Stomach smooth muscle (tissue), 2 donors: ENCODE measurements around the gene NMT1.
A peak's percentile ranks its signal among the peaks of the same experiment; 100 is the strongest.

ENCODE experiments used
- H3K27ac ChIP-seq: one replicate; pipeline ENCODE4 v1.7.0; 2013; ENCODE audit warnings: mild to moderate bottlenecking, low read length, inconsistent platforms
- H3K27me3 ChIP-seq, 2 donors: one replicate each; pipeline ENCODE4 v1.7.0; 2013; ENCODE audit warnings: low read length in 2 of 2; ENCODE audit not compliant: insufficient read depth in 2 of 2, control insufficient read depth in 1 of 2
- H3K36me3 ChIP-seq, 2 donors: one replicate each; pipeline ENCODE4 v1.7.0; 2013; ENCODE audit warnings: low read length in 2 of 2; ENCODE audit not compliant: control insufficient read depth in 2 of 2, insufficient read depth in 2 of 2
- H3K4me1 ChIP-seq: one replicate; pipeline ENCODE4 v1.7.0; 2013; ENCODE audit warnings: low read length; ENCODE audit not compliant: control insufficient read depth, insufficient read depth
- H3K4me3 ChIP-seq, 2 donors: one replicate each; pipeline ENCODE4 v1.7.0; 2013; ENCODE audit warnings: low read length in 2 of 2
- H3K9ac ChIP-seq, 2 donors: one replicate each; pipeline ENCODE4 v1.7.0; 2013; ENCODE audit warnings: low read length in 2 of 2, mild to moderate bottlenecking in 1 of 2
- H3K9me3 ChIP-seq, 2 donors: one replicate each; pipeline ENCODE4 v1.7.0; 2013; ENCODE audit warnings: low read length in 2 of 2; ENCODE audit not compliant: control insufficient read depth in 2 of 2
- donor health status: healthy.
- donor health status: Pancreatic carcinoma.

NMT1 gene

GRCh38 chr17:45096926-45097325 lies 35.8 kb downstream of the NMT1 start:
- Histone ChIP-seq H3K9ac (no peak overlapping the region), H3K27me3 (no peaks in the 10 kb centered on the region), H3K4me3 (no peak overlapping the region), H3K9me3 (no peaks in the 10 kb centered on the region), H3K4me1 (peaks cover 46% of the 10 kb centered on the region), H3K36me3 (peaks cover 37 to 42% of the 10 kb centered on the region in 2 donors), H3K27ac (peak overlapping the region; percentile 31)

- Histone ChIP-seq H3K36me3 (peaks cover 48 to 55% of the 10 kb centered on the region in 2 donors), H3K4me1 (peaks cover 33% of the 10 kb centered on the region), H3K9ac (no peak overlapping the region)
Observed at GRCh38 chr17:45098081-45098868, 37.2 kb downstream of the NMT1 start.

GRCh38 chr17:45098869-45099616 lies 37.9 kb downstream of the NMT1 start:
- Histone ChIP-seq H3K9ac (no peak overlapping the region), H3K27me3 (no peaks in the 10 kb centered on the region), H3K4me3 (no peak overlapping the region), H3K4me1 (peaks cover 25% of the 10 kb centered on the region), H3K27ac (peak overlapping the region; percentile 24), H3K36me3 (peaks cover 56 to 63% of the 10 kb centered on the region in 2 donors), H3K9me3 (no peaks in the 10 kb centered on the region)

More at GRCh38 chr17:45098081-45098868, 37.2 kb downstream of the NMT1 start:
- Histone ChIP-seq H3K4me3 (no peak overlapping the region), H3K27ac (peak overlapping the region; percentile 24), H3K27me3 (no peaks in the 10 kb centered on the region), H3K9me3 (no peaks in the 10 kb centered on the region)

- Histone ChIP-seq H3K9me3 (no peaks in the 10 kb centered on the region), H3K4me3 (no peak overlapping the region), H3K36me3 (peaks cover 69 to 70% of the 10 kb centered on the region in 2 donors), H3K27ac (no peak overlapping the region), H3K9ac (no peak overlapping the region), H3K4me1 (peaks cover 24% of the 10 kb centered on the region), H3K27me3 (no peaks in the 10 kb centered on the region)
Observed at GRCh38 chr17:45101546-45101882, 40.4 kb downstream of the NMT1 start.

GRCh38 chr17:45101883-45102811 lies 41.0 kb downstream of the NMT1 start:
- peaks cover 69 to 71% of the 10 kb centered on the region in 2 donors for H3K36me3 ChIP-seq
- no peak overlapping the region for H3K9ac ChIP-seq

GRCh38 chr17:45102856-45103255 lies 41.7 kb downstream of the NMT1 start:
- no peak overlapping the region for H3K4me3 ChIP-seq
- no peak overlapping the region for H3K9ac ChIP-seq
- H3K4me1 ChIP-seq, result peaks cover 33% of the 10 kb centered on the region
- no peaks in the 10 kb centered on the region for H3K9me3 ChIP-seq
- H3K27me3 ChIP-seq, result no peaks in the 10 kb centered on the region
- peaks cover 66% of the 10 kb centered on the region in 2 donors for H3K36me3 ChIP-seq
- H3K27ac ChIP-seq, result no peak overlapping the region

More at GRCh38 chr17:45101883-45102811, 41.0 kb downstream of the NMT1 start:
- no peaks in the 10 kb centered on the region for H3K27me3 ChIP-seq
- no peak overlapping the region for H3K4me3 ChIP-seq
- peaks cover 30% of the 10 kb centered on the region for H3K4me1 ChIP-seq
- H3K27ac ChIP-seq, result no peak overlapping the region
- H3K9me3 ChIP-seq, result no peaks in the 10 kb centered on the region

- no peaks in the 10 kb centered on the region for H3K9me3 ChIP-seq
- H3K36me3 ChIP-seq, result peaks cover 63 to 64% of the 10 kb centered on the region in 2 donors
- H3K9ac ChIP-seq, result no peak overlapping the region
- H3K4me3 ChIP-seq, result no peak overlapping the region
- H3K27ac ChIP-seq, result no peak overlapping the region
- no peaks in the 10 kb centered on the region for H3K27me3 ChIP-seq
- H3K4me1 ChIP-seq, result peaks cover 34% of the 10 kb centered on the region
Observed at GRCh38 chr17:45103269-45103795, 42.2 kb downstream of the NMT1 start.

- Histone ChIP-seq H3K9me3 (no peaks in the 10 kb centered on the region), H3K27me3 (no peaks in the 10 kb centered on the region), H3K9ac (no peak overlapping the region), H3K4me3 (no peak overlapping the region), H3K36me3 (peaks cover 62 to 63% of the 10 kb centered on the region in 2 donors), H3K4me1 (peaks cover 29% of the 10 kb centered on the region), H3K27ac (no peak overlapping the region)
Observed at GRCh38 chr17:45104029-45104428, 42.9 kb downstream of the NMT1 start.

GRCh38 chr17:45104497-45104896 lies 43.4 kb downstream of the NMT1 start:
- Histone ChIP-seq H3K9ac (no peak overlapping the region), H3K36me3 (peaks cover 60% of the 10 kb centered on the region in 2 donors), H3K27ac (no peak overlapping the region), H3K9me3 (no peaks in the 10 kb centered on the region), H3K27me3 (no peaks in the 10 kb centered on the region), H3K4me1 (peaks cover 30% of the 10 kb centered on the region), H3K4me3 (no peak overlapping the region)
